Epidermal melanocyte (primary cell): ENCODE measurements around the gene TANGO6.

Experiments
- DNase-seq: peaks from one replicate; pipeline ENCODE4 v3.0.0; 2011; ENCODE audit warnings: low spot score; ENCODE audit not compliant: insufficient read length

Gene TANGO6

DNA sequence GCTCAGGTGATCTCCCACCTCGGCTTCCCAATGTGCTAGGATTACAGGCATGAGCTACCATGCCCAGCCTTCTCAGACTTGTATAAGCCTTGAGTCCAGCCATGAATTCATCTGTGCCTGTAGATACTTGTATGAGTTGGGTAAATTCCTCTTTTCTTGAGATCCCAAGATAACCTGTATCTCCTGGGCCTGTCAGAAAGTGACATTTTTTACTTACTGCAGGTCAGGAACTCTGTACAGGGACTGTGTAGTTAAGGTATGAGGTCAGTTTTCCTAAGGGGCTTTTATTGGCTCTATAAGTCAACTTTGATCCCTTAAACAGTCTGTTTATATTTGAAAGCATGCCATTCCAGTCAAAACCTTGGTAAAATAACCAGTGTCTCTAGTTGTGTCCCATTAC lies 155.8 kb downstream of the TANGO6 start:
- DNase-seq = no peak

DNA sequence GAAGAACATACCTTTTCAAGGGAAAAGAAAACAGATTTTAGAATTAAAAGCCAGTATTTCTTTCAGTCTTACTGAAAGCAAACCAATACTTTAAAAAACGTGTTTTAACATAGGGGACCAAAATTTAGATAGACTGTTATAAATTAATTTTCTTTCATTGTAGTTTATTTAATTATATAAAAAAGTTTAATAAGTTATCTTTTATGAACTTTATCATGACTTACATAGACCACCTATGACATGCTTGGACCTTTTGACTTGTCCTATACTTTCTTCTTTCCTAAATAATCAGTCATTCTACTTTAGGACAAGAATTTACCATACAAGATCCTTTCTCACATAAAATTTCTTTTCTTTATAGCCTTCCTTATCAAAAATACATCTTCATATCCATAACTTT lies 160.2 kb downstream of the TANGO6 start:
- no peak for DNase-seq

DNA sequence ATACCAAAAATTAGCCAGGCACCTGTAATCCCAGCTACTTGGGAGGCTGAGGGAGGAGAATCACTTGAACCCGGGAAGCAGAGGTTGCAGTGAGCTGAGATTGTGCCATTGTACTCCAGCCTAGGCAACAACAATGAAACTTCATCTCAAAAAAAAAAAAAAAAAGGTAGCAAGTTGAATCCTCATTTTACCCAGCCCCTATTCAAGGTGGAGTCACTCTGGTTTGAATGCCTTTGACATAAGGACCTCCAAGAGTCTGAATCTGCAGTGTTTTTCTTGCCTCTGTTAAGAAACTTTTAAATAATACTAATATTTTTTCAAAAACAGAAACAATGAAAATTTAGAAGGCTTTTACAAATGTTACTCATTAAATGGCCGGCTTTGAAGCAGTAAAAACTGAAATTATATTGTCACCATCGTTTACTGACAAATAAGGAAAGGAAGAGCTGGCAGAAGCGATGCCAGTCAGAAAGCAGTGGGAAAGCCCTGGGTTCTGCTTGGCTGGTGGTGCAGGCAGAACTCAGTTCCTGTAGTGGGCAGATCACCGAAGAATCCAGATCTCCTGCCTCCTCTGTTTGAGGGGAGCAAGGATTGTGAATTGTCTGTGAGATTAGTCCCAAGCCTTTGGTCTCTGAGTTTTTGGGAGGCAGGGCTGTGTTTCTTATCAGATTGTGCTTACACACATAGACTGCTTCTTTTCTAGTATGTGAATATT lies 162.5 kb downstream of the TANGO6 start:
- no peak for DNase-seq

DNA sequence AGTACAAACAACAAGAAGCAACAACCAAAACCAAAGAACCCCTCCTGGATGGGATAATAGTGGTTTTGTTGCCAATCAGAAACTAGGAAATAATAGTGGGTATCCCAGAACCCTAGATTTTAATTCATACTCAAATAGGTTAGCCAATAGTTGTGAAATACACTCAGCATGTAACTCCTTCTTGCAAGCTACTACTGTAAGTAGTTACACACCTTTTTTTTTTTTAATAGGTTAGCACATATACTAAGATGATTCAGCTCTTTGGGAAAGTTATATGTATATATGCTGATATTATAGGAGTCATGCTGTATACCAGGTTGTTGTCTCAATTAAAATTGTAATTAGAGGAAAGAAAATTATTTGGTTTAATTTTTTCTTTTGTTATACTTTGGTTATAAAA lies 169.6 kb downstream of the TANGO6 start:
- no peak for DNase-seq

DNA sequence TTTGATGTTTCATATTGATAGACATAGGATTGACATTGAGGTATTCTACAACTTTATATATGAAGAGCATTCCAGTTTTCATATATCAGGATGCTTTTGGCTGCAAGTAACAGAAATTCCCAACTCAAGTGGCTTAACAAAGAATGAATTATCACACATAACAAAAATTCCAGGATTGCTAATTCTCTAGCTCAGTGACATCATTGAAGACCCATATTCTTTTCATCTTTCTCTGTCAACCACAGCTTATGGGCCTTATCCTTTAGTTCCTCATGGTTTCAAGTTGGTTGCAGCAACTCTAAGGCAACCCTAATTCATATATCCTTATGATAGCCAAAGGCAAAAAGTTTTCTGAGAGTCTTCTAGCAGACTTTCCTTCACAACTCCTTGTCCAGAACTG lies 170.7 kb downstream of the TANGO6 start:
- no peak for DNase-seq

DNA sequence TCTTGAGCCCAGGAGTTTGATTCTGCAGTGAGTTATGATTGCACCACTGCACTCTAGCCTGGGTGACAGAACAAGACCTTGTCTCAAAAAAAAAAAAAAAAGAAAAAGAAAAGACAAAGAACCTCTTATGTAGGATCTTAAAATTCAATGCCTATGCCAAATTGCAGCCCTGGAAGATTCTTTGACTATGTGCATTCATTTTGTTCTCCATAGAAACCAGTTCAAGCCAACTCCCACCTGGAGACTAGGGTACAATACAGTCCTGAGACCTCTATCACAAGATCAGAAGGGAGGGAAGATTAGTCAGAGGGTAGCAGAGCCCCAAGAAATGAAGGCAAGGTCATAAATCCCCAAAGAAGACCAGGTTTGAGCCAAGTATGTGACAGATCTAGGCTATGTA lies 171.5 kb downstream of the TANGO6 start:
- DNase-seq = no peak

DNA sequence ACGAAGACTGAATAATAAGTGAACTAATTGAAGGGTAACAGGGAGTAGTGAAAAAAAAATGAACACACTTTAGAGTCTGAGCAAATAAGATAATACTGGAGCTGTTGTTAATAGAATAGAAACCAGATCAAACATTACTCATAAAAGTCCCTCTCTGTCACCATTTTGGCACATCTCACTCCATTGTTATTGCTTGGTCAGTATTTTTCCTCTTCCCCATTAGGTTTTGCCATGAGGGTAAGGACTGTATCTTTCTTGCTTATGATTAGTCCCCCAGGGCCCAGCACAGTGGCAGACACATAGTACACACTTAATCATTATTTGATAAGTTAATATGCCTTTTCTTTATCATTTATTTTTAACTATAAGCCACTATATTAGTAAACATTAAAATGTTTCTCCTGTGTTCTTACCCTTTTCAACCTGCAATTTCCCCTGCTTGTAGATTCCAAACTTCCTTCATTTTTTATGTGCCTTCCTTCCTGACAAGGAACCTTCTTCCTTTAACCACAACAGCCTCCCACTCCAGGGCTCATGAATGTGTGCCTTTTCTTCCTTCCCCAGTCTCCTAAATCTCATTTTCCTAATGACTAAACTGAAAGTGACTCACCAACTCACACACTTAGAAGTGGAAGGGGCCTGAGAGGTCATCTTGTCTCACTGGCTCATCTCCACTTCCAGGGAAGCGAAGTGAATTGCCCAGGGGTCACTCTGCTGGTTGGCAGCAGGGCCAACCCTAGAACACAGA lies 173.9 kb downstream of the TANGO6 start:
- DNase-seq = peak; percentile 28

DNA sequence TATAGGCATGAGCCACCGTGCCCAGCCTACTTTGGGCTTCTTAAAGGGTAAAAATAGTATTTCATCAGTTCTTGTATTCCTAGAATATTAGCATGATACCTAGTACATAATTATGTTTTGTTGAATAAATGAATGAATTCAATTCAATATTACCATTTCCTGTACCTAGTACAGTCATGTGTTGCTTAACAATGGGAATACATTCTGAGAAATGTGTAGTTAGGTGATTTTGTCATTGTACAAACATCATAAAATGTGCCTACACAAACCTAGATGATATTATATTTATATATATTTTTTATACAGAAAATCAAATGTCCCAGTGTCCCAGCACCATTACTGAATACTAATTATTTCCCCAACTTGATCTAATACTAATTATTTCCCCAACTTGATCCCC lies 176.5 kb downstream of the TANGO6 start:
- DNase-seq = no peak

DNA sequence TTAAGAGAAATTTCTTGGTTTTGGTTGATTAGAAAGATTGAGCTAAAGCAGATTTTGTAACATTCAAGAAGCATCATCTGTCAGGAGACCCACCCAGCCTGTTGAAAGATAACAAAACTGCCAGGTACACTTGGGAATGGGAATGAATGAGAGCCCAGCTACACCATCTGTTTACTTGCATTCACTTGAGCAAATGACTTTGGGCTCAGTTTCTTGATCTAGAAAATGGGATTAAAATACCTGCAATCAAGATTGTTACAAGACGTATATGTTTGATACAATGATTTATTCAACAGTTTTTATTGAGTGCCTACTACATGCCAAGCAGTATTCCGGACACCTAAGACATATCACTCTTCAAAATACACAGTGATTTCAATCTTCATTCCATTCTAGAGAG lies 185.8 kb downstream of the TANGO6 start:
- no peak for DNase-seq

DNA sequence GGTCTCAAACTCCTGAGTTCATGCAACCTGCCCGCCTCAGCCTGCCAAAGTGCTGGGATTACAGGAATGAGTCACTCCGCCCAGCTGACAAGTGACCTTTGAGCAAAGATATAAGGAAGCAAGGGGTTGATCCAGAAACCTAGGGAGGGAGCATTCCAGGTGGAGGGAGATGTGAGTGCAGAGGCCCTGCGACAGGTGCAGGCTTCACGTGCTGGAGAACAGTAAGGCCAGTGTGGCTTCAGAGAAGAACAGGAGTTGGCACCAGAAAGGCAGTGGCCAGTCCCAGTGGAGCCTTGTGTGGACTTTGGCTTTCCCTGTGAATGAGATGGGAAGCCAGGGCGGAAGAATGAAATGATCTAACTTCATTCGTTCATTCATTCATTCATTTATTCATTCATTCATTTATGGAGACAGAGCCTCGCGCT lies 188.6 kb downstream of the TANGO6 start:
- no peak for DNase-seq

DNA sequence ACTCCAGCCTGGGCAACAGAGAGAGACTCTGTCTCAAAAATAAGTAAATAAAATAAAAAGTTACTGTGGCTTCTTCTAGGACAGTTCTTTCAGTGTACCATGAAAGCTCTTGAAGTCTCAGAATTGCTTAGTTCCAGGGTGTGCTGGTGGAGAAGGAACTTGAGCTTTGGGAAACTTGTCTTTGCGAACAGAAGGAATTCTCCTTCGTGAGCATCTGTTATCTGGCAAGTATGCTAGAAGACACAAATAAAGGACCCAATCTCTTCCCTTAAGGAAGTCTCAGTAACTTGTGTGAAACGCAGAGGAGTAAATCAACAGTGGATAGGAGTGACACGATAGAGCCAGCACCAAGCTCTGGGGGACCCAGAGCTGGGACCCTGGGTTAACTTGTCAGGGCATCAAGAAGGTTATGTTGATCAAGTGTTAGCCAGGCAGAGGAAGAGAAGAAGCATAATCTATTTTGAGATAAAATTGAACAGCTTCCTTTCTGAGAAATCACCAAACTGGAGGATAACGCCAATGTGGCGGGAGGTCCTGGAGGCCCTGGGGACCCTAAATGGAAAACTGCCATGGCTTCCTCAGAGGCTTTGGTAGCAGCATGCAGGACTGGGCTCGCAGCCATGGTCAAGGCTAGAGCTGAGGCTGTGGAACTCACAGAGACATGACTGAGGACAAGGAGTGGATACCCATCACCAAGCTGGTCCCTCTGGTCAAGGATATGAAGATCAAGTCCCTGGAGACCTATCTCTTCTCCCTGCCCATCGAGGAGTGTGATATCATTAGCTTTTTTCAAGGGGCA lies 190.0 kb downstream of the TANGO6 start:
- no peak for DNase-seq

DNA sequence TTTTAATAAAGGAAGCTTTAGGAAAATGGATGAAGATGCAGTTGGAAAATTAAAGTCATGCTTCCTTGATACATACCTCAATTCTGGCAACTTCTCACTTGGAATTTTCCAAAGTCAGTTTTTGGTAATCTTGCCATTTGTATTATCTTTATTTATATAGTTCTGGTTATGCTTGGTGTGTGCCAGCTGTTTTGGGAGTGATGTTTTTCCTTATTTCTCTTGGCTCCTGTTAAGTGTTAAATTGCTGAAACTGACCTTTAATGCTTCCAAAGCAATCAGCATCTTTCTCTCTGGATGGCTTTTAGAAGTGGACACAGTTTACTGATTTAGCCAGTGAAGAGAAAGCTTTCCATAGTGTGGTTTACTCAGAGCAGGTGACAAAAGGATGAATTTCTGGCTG lies 192.0 kb downstream of the TANGO6 start:
- DNase-seq = no peak

DNA sequence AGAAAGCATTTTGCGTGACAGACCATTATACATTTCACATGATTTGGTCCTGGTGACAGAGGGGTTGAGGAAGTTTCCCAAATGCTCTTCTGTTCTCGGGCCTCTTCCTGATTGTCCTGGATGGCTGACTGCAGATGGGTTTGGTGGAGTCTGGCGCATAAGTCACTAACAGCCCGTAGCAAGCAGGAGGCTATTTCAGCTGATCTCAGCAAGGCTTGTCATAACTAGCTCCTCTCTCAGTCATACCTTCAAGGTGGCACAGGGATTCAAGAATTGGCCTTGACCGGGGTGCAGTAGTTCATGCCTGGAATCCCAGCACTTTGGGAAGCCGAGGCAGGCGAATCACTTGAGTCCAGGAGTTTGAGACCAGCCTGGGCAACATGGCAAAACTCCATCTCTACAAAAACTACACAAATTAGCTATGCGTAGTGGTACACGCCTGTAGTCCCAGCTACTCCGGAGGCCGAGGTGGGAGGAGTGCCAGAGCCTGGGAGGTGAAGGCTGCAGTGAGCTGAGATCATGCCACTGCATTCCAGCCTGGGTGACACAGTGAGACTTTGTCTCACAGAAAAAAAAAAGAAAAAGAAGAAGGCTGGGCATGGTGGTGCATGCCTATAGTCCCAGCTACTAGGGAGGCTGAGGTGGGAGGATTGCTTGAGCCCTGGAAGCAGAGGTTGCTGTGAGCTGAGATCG lies 193.2 kb downstream of the TANGO6 start:
- no peak for DNase-seq

DNA sequence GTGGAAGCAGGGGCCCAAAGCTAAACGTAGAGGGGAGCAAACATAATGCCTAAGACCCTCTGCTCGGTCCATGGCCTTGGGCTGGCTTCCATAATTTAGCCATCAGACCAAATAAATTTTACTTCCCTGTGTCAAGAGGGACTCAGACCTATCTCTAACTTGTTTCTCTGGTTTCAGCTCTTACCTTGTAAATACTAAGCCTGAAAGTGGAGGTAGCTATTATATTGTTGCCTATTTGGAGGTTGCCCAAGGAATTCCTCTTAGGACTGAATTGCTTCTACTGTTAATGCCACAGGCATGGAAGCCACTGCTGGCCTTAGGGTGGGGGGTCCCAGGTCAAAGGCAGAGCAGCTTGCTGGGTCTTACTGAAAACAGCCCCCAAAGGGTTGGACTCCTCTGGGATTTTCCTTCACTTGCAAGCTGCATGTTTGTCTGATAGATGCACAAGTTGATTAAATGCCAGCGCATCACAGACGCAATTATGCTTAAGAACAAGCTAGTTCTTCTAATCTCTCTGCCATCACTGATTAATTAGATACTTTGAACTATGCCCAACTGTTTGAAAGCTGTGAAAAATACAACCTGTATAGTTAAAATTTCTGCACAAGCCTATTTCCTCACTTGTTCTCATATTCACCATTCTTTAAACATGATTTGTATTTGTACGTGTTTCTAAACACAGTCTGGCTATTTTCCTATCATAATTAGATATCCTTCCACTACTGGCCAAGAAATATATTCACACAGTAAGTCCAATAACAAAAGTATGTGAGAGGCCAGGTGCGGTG lies 194.2 kb downstream of the TANGO6 start:
- DNase-seq = no peak

DNA sequence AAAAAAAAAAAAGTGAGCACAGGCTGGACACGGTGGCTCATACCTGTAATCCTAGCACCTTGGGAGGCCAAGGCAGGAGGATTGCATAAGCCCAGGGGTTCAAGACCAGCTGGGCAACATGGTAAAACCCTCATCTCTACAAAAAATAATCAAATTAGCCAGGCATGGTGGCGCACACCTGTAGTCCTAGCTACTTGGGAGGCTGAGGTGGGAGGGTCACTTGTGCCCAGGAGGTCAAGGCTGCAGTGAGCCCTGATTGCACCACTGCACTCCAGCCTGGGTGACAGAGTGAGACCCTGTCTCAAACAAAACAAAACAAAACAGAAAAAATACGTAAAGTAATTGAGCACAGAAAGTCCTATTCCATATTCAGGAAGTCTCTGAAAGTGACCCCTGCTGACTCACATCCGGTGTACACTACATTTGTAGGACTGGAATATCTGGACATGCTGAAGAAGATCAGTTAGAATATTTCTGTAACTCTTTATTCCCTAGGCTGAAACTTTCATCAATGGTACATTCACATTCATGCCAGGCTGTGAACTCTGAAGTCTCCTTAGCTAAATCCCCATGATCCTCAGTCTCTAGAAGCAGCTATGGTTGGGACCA lies 196.1 kb downstream of the TANGO6 start:
- DNase-seq = no peak

DNA sequence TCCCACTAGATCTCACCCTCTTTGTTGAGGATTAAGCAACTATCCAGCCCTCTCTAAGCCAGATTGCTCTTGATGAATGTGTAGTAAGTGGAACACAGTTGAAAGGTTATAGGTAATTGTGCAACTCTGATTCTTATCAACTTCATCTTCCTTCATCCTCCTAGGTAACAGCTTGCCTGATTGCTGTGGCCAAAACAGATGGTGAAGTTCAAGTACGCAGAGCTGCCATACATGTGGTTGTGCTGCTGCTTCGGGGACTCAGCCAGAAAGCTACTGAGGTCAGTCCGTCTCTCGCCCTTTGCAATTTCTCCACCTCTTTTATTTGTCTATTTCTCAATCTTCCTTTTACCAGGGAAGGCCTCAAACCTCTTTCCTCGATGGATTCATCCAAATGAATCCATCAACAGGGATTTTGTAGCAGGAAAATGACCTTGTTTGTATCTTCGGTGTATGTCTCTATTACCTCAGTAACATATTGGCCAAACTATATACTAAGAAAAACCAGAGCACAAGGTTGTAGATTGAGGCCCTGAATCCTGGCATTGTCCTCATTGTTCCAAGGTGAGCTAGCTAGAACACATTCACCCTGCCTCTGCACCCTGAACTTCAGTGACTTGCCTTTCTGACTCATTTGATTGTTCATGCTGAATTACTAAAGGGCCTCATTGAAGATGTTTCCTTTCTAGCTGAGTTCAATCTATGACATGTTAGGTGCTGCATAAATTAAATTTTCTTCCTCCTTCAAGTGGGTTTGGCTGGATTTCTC lies 197.0 kb downstream of the TANGO6 start:
- DNase-seq = no peak

DNA sequence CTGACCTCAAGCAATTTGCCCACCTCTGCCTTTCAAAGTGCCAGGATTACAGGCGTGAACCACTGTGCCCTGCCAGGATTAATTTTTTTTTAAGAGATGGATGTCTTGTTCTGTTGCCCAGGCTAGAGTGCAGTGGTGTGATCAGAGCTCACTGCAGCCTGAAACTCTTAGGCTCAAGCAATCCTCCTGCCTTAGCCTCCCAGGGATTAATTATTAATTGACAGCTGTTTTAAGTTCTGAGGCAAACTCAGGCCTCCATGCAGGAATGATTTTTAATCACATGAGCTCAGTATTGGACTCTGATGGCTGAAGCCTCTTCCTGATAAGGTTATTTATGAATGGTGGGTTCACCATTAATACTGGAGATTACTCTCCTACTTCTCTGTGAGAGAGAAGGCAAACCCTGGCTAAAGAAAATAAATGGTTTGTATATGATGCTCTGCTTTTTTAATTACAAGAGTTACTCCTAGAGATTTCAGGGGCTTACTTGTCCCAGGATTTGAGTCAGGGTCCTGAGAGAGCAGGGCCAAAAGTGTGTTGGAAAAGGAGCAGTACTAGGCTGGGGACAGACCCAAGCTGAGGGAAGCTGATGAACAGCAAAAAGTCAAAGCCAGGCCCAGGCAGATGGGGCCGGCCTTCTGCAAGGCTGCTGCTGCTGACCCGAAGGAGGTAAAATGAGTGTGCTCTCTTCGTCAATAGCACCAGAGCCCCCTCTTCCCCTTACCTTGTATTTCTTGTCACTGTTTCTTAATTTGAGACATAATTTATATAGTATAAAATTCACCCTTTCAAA lies 205.2 kb downstream of the TANGO6 start:
- no peak for DNase-seq

DNA sequence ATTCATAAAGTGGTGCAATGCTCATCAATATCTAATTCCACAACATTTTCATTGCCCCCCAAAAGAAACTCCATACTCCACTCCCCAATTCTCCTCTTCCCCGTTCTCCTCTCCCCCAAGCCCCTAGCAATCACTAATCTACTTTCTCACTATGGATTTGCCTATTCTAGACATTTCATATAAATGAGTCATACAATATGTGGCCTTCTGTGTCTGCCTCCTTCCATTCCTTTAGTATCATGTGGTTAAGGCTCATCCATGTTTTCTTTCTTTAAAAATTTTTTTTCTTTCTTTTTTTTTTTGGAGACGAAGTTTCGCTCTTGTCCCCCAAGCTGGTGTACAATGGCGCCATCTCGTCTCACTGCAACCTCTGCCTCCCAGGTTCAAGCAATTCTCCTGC lies 205.8 kb downstream of the TANGO6 start:
- DNase-seq = no peak
